Astrocyte (in vitro differentiated cells and primary cell): ENCODE results near the gene ABCB1. TPM values are rescaled to one million over a fixed set of nuclear protein-coding genes. Genes with fewer than 3 reads are reported as not detected.

ENCODE experiments used
- DNase-seq: peaks from one replicate; pipeline ENCODE4 v3.0.0-alpha.2; 2010; ENCODE audit warnings: low read depth
- FAIRE-seq: peaks from 2 replicates; lab custom pipeline; 2011; peaks lifted over from hg19 to GRCh38; lab: Jason Lieb, UNC
- H2AFZ ChIP-seq: 2 replicates; pipeline ENCODE4 v1.6.0; 2012; ENCODE audit warnings: low read depth, low read length, inconsistent platforms
- H3K27ac ChIP-seq: 2 replicates; pipeline ENCODE4 v1.5.1; 2011; ENCODE audit warnings: low read depth, low read length, inconsistent platforms
- H3K27me3 ChIP-seq: 2 replicates; pipeline ENCODE4 v1.6.0; 2011; ENCODE audit warnings: low read length, inconsistent platforms; ENCODE audit not compliant: insufficient read depth
- H3K36me3 ChIP-seq: 2 replicates; pipeline ENCODE4 v1.5.1; 2011; ENCODE audit warnings: low read length, inconsistent platforms; ENCODE audit not compliant: insufficient read depth
- H3K4me1 ChIP-seq: 2 replicates; pipeline ENCODE4 v1.5.1; 2011; ENCODE audit warnings: low read length, inconsistent platforms; ENCODE audit not compliant: insufficient read depth
- H3K4me2 ChIP-seq: 2 replicates; pipeline ENCODE4 v1.6.0; 2012; ENCODE audit warnings: low read length, inconsistent platforms
- H3K4me3 ChIP-seq: 2 replicates; pipeline ENCODE4 v1.5.1; 2011; ENCODE audit warnings: low read depth, mild to moderate bottlenecking, low read length, inconsistent platforms; ENCODE audit not compliant: insufficient read depth
- H3K79me2 ChIP-seq: 2 replicates; pipeline ENCODE4 v1.6.0; 2012; ENCODE audit warnings: mild to moderate bottlenecking, low read length, inconsistent platforms; ENCODE audit not compliant: insufficient read depth
- H3K9ac ChIP-seq: 2 replicates; pipeline ENCODE4 v1.6.0; 2012; ENCODE audit warnings: mild to moderate bottlenecking, low read length, inconsistent platforms
- H3K9me3 ChIP-seq: 2 replicates; pipeline ENCODE4 v1.5.1; 2012; ENCODE audit warnings: low read depth, mild to moderate bottlenecking, low read length, inconsistent platforms; ENCODE audit not compliant: insufficient read depth
- H4K20me1 ChIP-seq: 2 replicates; pipeline ENCODE4 v1.6.0; 2012; ENCODE audit warnings: low read length, inconsistent platforms; ENCODE audit not compliant: insufficient read depth
- H3K27ac Mint-ChIP-seq: one replicate; pipeline ENCODE4 v1.8.0; 2021; ENCODE audit warnings: mild to moderate bottlenecking, mixed read lengths; ENCODE audit not compliant: unreplicated experiment
- H3K27me3 Mint-ChIP-seq: one replicate; pipeline ENCODE4 v1.8.0; 2021; ENCODE audit warnings: low read depth, mixed read lengths; ENCODE audit not compliant: unreplicated experiment
- H3K36me3 Mint-ChIP-seq: one replicate; pipeline ENCODE4 v1.8.0; 2021; ENCODE audit warnings: low read depth, mixed read lengths; ENCODE audit not compliant: unreplicated experiment
- H3K4me1 Mint-ChIP-seq: one replicate; pipeline ENCODE4 v1.8.0; 2021; ENCODE audit warnings: low read depth, mixed read lengths; ENCODE audit not compliant: unreplicated experiment
- H3K4me3 Mint-ChIP-seq: one replicate; pipeline ENCODE4 v1.8.0; 2021; ENCODE audit warnings: mild to moderate bottlenecking, moderate library complexity, mixed read lengths; ENCODE audit not compliant: unreplicated experiment
- H3K9me3 Mint-ChIP-seq: one replicate; pipeline ENCODE4 v1.8.0; 2021; ENCODE audit warnings: mild to moderate bottlenecking, mixed read lengths; ENCODE audit not compliant: unreplicated experiment
- EZH2 ChIP-seq: IDR thresholded peaks from 2 replicates; pipeline ENCODE4 v1.6.1; 2012; ENCODE audit warnings: mild to moderate bottlenecking, low read length, inconsistent platforms; ENCODE audit not compliant: insufficient read depth
- total RNA-seq: library from RNA; stranded (reverse); gene quantifications from 2 replicates; pipeline ENCODE4 v1.2.1, GENCODE V29; 2021
- TF ChIP-seq, protein P1 (sequence below): IDR thresholded peaks from 2 replicates; pipeline ENCODE4 v1.5.1; 2011; ENCODE audit warnings: low read depth, mild to moderate bottlenecking, inconsistent platforms, low read length, moderate library complexity; ENCODE audit not compliant: insufficient read depth

The ABCB1 gene
- total RNA-seq, 1 donor from 2014 or later: 0.79 TPM

DNA sequence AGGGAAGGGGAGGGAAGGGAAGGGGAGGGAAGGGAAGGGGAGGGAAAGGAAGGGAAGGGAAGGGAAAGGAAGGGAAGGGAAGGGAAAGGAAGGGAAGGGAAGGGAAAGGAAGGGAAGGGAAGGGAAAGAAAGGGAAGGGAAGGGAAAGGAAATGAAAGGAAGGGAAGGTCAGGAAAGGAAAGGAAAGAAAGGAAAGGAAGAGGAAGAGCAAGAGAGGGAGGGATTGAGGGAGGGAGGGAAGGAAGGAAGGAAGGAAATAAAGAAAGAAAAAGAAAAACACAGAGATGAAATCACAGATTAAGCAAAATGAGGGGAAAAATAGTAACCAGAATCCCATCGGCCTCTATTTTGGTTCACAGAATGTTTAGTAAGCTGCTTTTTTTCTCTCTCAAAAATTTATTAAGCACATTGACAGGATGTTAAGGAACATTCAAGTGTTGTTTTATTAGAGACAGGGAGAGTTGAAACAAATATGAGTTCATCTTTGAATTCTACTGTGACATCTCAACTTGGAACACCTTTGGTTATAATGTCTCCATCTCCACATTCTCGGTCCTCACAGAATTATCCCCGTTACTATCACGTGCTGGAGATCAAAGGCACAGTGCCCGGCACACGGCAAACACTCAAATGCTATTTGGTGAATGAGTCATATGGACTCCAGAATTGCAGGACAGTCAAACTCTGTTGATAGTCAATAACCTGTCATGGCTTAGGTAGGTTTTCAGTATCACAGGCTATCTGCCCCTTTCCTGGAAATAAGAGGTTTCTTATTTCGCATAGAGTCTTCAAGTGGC is 52.4 kb downstream of the ABCB1 start:
- FAIRE-seq (no peak), DNase-seq (no peak)
- H3K4me2 ChIP-seq: no peak overlapping the region
- Mint-ChIP-seq H3K9me3 (no peaks in the 10 kb centered on the region), H3K36me3 (no peaks in the 10 kb centered on the region), H3K27me3 (no peaks in the 10 kb centered on the region), H3K4me3 (no peak overlapping the region), H3K27ac (no peak overlapping the region), H3K4me1 (no peaks in the 10 kb centered on the region)
- H3K27ac ChIP-seq: no peak overlapping the region
- H3K36me3 ChIP-seq: no peaks in the 10 kb centered on the region
- no peak overlapping the region for H2AFZ ChIP-seq
- TF ChIP-seq EZH2: no peak
- TF ChIP-seq, protein P1, sequence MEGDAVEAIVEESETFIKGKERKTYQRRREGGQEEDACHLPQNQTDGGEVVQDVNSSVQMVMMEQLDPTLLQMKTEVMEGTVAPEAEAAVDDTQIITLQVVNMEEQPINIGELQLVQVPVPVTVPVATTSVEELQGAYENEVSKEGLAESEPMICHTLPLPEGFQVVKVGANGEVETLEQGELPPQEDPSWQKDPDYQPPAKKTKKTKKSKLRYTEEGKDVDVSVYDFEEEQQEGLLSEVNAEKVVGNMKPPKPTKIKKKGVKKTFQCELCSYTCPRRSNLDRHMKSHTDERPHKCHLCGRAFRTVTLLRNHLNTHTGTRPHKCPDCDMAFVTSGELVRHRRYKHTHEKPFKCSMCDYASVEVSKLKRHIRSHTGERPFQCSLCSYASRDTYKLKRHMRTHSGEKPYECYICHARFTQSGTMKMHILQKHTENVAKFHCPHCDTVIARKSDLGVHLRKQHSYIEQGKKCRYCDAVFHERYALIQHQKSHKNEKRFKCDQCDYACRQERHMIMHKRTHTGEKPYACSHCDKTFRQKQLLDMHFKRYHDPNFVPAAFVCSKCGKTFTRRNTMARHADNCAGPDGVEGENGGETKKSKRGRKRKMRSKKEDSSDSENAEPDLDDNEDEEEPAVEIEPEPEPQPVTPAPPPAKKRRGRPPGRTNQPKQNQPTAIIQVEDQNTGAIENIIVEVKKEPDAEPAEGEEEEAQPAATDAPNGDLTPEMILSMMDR: no peak
- H3K4me3 ChIP-seq: no peak overlapping the region
- H3K79me2 ChIP-seq: no peaks in the 10 kb centered on the region
- H3K9me3 ChIP-seq: no peaks in the 10 kb centered on the region
- H3K27me3 ChIP-seq: no peaks in the 10 kb centered on the region
- no peaks in the 10 kb centered on the region for H4K20me1 ChIP-seq
- no peak overlapping the region for H3K9ac ChIP-seq
- no peaks in the 10 kb centered on the region for H3K4me1 ChIP-seq

DNA sequence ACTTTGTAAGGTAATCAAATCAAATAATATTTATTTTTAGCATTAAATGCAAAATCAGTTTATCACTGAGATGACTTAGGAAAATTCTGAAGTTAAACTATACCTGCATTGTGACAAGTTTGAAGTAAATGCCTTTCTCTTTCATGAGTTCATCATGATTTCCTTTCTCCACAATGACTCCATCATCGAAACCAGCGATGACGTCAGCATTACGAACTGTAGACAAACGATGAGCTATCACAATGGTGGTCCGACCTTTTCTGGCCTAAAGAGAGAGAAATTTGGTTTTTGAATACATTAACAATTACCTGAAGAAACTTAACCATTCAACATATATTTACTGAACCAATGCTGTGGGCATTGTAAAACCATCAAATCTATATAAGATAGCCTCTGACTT is 54.9 kb downstream of the ABCB1 start:
- no peak for TF ChIP-seq EZH2
- TF ChIP-seq, protein P1: no peak
- no peaks in the 10 kb centered on the region for H3K27me3 Mint-ChIP-seq
- H3K4me3 ChIP-seq: no peak overlapping the region
- no peaks in the 10 kb centered on the region for H3K4me1 Mint-ChIP-seq
- H3K27ac Mint-ChIP-seq: no peak overlapping the region
- no peaks in the 10 kb centered on the region for H3K9me3 ChIP-seq
- no peak overlapping the region for H2AFZ ChIP-seq
- DNase-seq (no peak), FAIRE-seq (no peak)
- H3K4me3 Mint-ChIP-seq: no peak overlapping the region
- no peak overlapping the region for H3K4me2 ChIP-seq
- H3K9ac ChIP-seq: no peak overlapping the region
- no peaks in the 10 kb centered on the region for H4K20me1 ChIP-seq
- no peaks in the 10 kb centered on the region for H3K79me2 ChIP-seq
- no peak overlapping the region for H3K27ac ChIP-seq
- no peaks in the 10 kb centered on the region for H3K27me3 ChIP-seq
- no peaks in the 10 kb centered on the region for H3K36me3 ChIP-seq
- H3K4me1 ChIP-seq: no peaks in the 10 kb centered on the region
- no peaks in the 10 kb centered on the region for H3K9me3 Mint-ChIP-seq
- no peaks in the 10 kb centered on the region for H3K36me3 Mint-ChIP-seq

DNA sequence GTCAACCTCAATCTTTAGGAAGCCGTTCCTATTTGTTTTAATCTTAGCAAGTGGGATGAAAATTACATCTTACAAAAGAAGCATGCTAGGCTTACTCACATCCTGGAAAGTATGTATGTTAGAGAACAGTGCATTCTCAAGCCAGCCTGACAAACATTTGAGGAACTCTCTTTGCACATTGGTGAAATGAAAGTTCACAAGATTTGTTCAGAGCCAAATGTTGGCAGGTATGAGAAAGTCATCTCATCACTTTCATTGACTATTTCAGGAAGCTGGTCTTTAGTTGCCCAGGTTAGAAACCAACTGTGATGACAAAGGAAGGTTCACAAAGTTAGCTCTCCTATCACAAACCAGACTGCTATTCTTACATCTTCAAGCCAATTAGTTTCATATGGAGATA is 57.1 kb downstream of the ABCB1 start:
- Mint-ChIP-seq H3K9me3 (no peaks in the 10 kb centered on the region), H3K27ac (no peak overlapping the region), H3K4me1 (no peaks in the 10 kb centered on the region), H3K27me3 (peaks cover 6% of the 10 kb centered on the region), H3K4me3 (no peak overlapping the region), H3K36me3 (no peaks in the 10 kb centered on the region)
- H3K4me2 ChIP-seq: no peak overlapping the region
- H4K20me1 ChIP-seq: no peaks in the 10 kb centered on the region
- no peaks in the 10 kb centered on the region for H3K27me3 ChIP-seq
- H3K4me3 ChIP-seq: no peak overlapping the region
- TF ChIP-seq EZH2: no peak
- TF ChIP-seq, protein P1: no peak
- no peaks in the 10 kb centered on the region for H3K79me2 ChIP-seq
- H3K9me3 ChIP-seq: no peaks in the 10 kb centered on the region
- no peaks in the 10 kb centered on the region for H3K4me1 ChIP-seq
- no peak overlapping the region for H3K27ac ChIP-seq
- no peak overlapping the region for H3K9ac ChIP-seq
- H2AFZ ChIP-seq: no peak overlapping the region
- no peaks in the 10 kb centered on the region for H3K36me3 ChIP-seq
- no peak for FAIRE-seq
- DNase-seq: peak; percentile 4
